GM12878 (cell line): Measurements from ENCODE around the gene VPS54. TPM values are rescaled to one million over a fixed set of nuclear protein-coding genes. Genes with fewer than 3 reads are reported as not detected.

Source experiments
- CHD4 ChIP-seq: fragments of 200-600 bp; sonication (generic); IDR thresholded peaks from 2 replicates; pipeline ENCODE4 v1.6.1; 2016; ENCODE audit warnings: mild to moderate bottlenecking
- EP300 ChIP-seq, 2 experiments: fragments of 150-350 bp in 1 of 2; IDR thresholded peaks; 2 replicates each; pipeline ENCODE4 v1.6.1; 2011 to 2012; ENCODE audit warnings: low read depth in 2 of 2, low read length in 2 of 2, borderline replicate concordance in 1 of 2, improper control_type of control experiment in 1 of 2, inconsistent platforms in 1 of 2; ENCODE audit not compliant: control insufficient read depth in 1 of 2
- IKZF2 ChIP-seq, 2 experiments: fragments of 450-650 bp; IDR thresholded peaks; 2 replicates each; pipeline ENCODE4 v1.6.1; 2017; ENCODE audit warnings: mild to moderate bottlenecking in 2 of 2, moderate library complexity in 2 of 2
- MEF2B ChIP-seq: fragments of 450-650 bp; IDR thresholded peaks from 2 replicates; pipeline ENCODE4 v1.6.1; 2018; ENCODE audit warnings: mild to moderate bottlenecking, moderate library complexity; ENCODE audit not compliant: partially characterized antibody, poor library complexity, severe bottlenecking
- MTA2 ChIP-seq: fragments of 450-650 bp; IDR thresholded peaks from 2 replicates; pipeline ENCODE4 v1.6.1; 2016; ENCODE audit warnings: low read depth, mild to moderate bottlenecking, moderate library complexity
- MXI1 ChIP-seq: fragments of 150-350 bp; IDR thresholded peaks from 2 replicates; pipeline ENCODE4 v1.6.1; 2011; ENCODE audit warnings: low read depth, mild to moderate bottlenecking, inconsistent platforms, low read length, improper control_type of control experiment
- NFIC ChIP-seq: IDR thresholded peaks from 2 replicates; pipeline ENCODE4 v1.6.1; 2012; ENCODE audit warnings: low read depth, mild to moderate bottlenecking, inconsistent platforms, low read length, moderate library complexity
- RBBP5 ChIP-seq: fragments of 200-600 bp; sonication (generic); conservative IDR thresholded peaks from 2 replicates; pipeline ENCODE4 v1.6.1; 2016
- TCF12 ChIP-seq: IDR thresholded peaks from 2 replicates; pipeline ENCODE4 v1.6.1; 2011; ENCODE audit warnings: low read depth, mild to moderate bottlenecking, low read length
- ZNF207 ChIP-seq: fragments of 450-650 bp; IDR thresholded peaks from 2 replicates; pipeline ENCODE4 v1.6.1; 2014; ENCODE audit warnings: antibody characterized with exemption, mild to moderate bottlenecking, borderline replicate concordance
- polyA plus RNA-seq, 11 experiments: library from polyadenylated mRNA; depleted of rRNA in 4 of 11; unstranded in 6 of 11; stranded (reverse) in 5 of 11; fragments of >200 nt; fragmentation: Nextera tagmentation in 4 of 11; fragmentation: Illumina TruSeq in 1 of 11; extraction: Ambion mirVana in 4 of 11; extraction: Trizol in 1 of 11; gene quantifications; 1 replicate in 1 of 11; 2 replicates in 10 of 11; pipeline versions ENCODE4 v1.2.1 to v1.2.3, GENCODE V29; 2011 to 2016; ENCODE audit warnings: inconsistent platforms in 2 of 11, missing spikeins in 2 of 11, low read depth in 1 of 11
- total RNA-seq, 4 experiments: library from RNA; depleted of rRNA in 3 of 4; stranded (reverse); fragments of >200 nt in 3 of 4; fragmentation: Illumina TruSeq in 1 of 4; extraction: Trizol in 1 of 4; gene quantifications; 2 replicates each; pipeline versions ENCODE4 v1.2.1 to v1.2.3, GENCODE V29; 2013 to 2021
- TF ChIP-seq, protein P1 (sequence below): fragments of 450-650 bp; IDR thresholded peaks from 2 replicates; pipeline ENCODE4 v1.6.1; 2016; ENCODE audit warnings: mild to moderate bottlenecking, moderate library complexity, borderline replicate concordance

Gene VPS54
- total and polyA plus RNA-seq, 10 of the 15 experiments (the other 5 are each of a cell fraction or from before 2014, with no cell fraction given), result 1.6 to 16.2 (median 9.3) TPM

- TF ChIP-seq, protein P1, sequence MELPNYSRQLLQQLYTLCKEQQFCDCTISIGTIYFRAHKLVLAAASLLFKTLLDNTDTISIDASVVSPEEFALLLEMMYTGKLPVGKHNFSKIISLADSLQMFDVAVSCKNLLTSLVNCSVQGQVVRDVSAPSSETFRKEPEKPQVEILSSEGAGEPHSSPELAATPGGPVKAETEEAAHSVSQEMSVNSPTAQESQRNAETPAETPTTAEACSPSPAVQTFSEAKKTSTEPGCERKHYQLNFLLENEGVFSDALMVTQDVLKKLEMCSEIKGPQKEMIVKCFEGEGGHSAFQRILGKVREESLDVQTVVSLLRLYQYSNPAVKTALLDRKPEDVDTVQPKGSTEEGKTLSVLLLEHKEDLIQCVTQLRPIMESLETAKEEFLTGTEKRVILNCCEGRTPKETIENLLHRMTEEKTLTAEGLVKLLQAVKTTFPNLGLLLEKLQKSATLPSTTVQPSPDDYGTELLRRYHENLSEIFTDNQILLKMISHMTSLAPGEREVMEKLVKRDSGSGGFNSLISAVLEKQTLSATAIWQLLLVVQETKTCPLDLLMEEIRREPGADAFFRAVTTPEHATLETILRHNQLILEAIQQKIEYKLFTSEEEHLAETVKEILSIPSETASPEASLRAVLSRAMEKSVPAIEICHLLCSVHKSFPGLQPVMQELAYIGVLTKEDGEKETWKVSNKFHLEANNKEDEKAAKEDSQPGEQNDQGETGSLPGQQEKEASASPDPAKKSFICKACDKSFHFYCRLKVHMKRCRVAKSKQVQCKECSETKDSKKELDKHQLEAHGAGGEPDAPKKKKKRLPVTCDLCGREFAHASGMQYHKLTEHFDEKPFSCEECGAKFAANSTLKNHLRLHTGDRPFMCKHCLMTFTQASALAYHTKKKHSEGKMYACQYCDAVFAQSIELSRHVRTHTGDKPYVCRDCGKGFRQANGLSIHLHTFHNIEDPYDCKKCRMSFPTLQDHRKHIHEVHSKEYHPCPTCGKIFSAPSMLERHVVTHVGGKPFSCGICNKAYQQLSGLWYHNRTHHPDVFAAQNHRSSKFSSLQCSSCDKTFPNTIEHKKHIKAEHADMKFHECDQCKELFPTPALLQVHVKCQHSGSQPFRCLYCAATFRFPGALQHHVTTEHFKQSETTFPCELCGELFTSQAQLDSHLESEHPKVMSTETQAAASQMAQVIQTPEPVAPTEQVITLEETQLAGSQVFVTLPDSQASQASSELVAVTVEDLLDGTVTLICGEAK, result no peak
- no peak for TF ChIP-seq TCF12
- no peak for TF ChIP-seq ZNF207
- TF ChIP-seq CHD4, result no peak
- TF ChIP-seq NFIC, result no peak
- no peak for TF ChIP-seq EP300 (IDR thresholded peaks at IDR 0.05; ENCODE audit: borderline replicate concordance in 1 of 2, control insufficient read depth in 1 of 2, low read depth in 2 of 2, low read length in 2 of 2)
- no peak for TF ChIP-seq MTA2
- TF ChIP-seq MXI1, result no peak
- no peak for TF ChIP-seq MEF2B
- no peak for TF ChIP-seq RBBP5
- TF ChIP-seq IKZF2 (IDR thresholded peaks at IDR 0.05), result no peak
Observed at GRCh38 chr2:64021578-64021977, 2.4 kb upstream of the VPS54 start (continued).
